ENCODE data around the gene TGFBR1.

- no peak for TF ChIP-seq YY1 (tag by site-specific recombination; IDR thresholded peaks at IDR 0.05)
- TF ChIP-seq CTCF (tag by site-specific recombination; IDR thresholded peaks at IDR 0.05), result no peak
- no peak for TF ChIP-seq PBX3 (CRISPR knock-in tag; IDR thresholded peaks at IDR 0.05)
Measured at GRCh38 chr9:99192786-99193465, 88.0 kb downstream of the TGFBR1 start.

Data from HEK293 (cell line).